ENCODE results near the gene NR3C2.

The NR3C2 gene

DNA sequence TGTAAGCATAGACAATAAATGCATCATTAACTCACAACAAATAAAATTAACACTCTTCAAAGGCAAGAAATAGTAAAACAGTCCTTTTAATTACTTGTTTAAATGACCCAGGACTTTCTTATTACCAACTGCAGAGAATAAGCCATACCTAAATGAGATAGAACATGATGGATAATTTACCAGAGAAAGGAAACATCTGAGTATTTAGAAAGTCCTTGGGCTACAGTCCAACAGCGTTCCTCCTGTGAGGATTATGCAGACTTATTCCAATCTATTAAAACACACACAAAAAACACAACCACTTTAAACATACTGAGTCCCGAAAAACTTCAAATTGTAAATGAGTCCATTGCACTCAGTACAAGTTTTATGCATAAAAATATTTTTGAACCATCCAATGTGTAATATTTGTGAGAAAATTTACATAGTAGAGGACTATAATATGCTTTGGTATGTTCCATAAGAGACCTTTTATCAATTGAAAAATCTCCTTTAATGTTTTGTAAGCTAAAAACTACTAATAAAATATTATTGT is 129.2 kb downstream of the NR3C2 start:
- no peak for TF ChIP-seq ZNF8 (CRISPR knock-in tag; IDR thresholded peaks at IDR 0.05)
- TF ChIP-seq ZNF565 (CRISPR knock-in tag; conservative IDR thresholded peaks at IDR 0.05; ENCODE audit: low read depth), result no peak
- TF ChIP-seq ZC3H10 (CRISPR knock-in tag; IDR thresholded peaks at IDR 0.05), result no peak
- TF ChIP-seq ZNF70 (CRISPR knock-in tag; IDR thresholded peaks at IDR 0.05), result no peak
- TF ChIP-seq, protein P1, sequence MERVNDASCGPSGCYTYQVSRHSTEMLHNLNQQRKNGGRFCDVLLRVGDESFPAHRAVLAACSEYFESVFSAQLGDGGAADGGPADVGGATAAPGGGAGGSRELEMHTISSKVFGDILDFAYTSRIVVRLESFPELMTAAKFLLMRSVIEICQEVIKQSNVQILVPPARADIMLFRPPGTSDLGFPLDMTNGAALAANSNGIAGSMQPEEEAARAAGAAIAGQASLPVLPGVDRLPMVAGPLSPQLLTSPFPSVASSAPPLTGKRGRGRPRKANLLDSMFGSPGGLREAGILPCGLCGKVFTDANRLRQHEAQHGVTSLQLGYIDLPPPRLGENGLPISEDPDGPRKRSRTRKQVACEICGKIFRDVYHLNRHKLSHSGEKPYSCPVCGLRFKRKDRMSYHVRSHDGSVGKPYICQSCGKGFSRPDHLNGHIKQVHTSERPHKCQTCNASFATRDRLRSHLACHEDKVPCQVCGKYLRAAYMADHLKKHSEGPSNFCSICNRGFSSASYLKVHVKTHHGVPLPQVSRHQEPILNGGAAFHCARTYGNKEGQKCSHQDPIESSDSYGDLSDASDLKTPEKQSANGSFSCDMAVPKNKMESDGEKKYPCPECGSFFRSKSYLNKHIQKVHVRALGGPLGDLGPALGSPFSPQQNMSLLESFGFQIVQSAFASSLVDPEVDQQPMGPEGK (CRISPR knock-in tag; IDR thresholded peaks at IDR 0.05; ENCODE audit: borderline replicate concordance), result no peak
- TF ChIP-seq SNAI2 (CRISPR knock-in tag; IDR thresholded peaks at IDR 0.05), result no peak
- ATAC-seq, result no peak

DNA sequence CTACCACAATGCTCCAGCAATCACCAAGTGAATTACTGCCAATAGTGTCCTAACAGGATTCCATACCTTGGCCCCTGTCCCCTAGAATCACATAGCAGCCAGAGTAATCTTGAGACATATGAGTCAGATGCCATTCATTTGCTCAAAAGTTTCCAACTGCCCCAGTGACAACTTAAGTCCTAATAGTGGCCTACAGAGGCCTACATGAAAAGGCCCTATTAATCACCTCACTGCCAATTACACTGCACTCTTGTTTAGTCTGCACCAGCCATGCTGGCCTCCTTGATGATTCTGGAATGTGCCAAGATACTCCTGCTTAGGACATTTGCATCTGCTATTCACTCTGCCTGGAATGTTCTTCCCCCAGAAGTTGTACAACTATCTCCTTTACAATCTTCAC is 130.7 kb downstream of the NR3C2 start:
- no peak for ATAC-seq
- TF ChIP-seq CSDC2 (CRISPR knock-in tag; IDR thresholded peaks at IDR 0.05), result no peak
- TF ChIP-seq, protein P2, sequence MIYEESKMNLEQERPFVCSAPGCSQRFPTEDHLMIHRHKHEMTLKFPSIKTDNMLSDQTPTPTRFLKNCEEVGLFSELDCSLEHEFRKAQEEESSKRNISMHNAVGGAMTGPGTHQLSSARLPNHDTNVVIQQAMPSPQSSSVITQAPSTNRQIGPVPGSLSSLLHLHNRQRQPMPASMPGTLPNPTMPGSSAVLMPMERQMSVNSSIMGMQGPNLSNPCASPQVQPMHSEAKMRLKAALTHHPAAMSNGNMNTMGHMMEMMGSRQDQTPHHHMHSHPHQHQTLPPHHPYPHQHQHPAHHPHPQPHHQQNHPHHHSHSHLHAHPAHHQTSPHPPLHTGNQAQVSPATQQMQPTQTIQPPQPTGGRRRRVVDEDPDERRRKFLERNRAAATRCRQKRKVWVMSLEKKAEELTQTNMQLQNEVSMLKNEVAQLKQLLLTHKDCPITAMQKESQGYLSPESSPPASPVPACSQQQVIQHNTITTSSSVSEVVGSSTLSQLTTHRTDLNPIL (CRISPR knock-in tag; IDR thresholded peaks at IDR 0.05; ENCODE audit: low read depth), result no peak

DNA sequence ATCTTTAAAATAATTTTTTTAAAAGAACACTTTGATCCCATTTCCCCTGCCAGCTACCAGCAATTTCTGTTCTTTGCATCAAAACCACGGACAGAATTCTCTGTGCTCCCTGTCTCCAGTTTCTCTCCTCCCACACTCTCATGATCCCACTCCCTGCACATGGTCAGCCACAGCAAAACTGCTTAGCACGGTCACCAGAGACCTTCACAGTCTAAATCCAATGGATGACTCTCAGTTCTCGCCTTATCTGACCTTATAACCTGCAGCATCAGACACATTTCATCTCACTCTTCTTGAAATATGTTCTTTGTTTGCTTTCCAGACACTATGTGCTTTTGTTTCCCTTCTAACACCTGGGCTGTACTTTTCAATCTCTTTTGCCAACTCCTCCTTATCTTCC is 131.5 kb downstream of the NR3C2 start:
- no peak for ATAC-seq
- TF ChIP-seq ZNF70 (CRISPR knock-in tag; IDR thresholded peaks at IDR 0.05), result no peak
- TF ChIP-seq TOX (CRISPR knock-in tag; IDR thresholded peaks at IDR 0.05; ENCODE audit: borderline replicate concordance), result no peak
- no peak for TF ChIP-seq GLIS3 (CRISPR knock-in tag; IDR thresholded peaks at IDR 0.05)
- TF ChIP-seq ISL1 (CRISPR knock-in tag; IDR thresholded peaks at IDR 0.05), result no peak
- TF ChIP-seq ZFP30 (CRISPR knock-in tag; IDR thresholded peaks at IDR 0.05), result no peak

DNA sequence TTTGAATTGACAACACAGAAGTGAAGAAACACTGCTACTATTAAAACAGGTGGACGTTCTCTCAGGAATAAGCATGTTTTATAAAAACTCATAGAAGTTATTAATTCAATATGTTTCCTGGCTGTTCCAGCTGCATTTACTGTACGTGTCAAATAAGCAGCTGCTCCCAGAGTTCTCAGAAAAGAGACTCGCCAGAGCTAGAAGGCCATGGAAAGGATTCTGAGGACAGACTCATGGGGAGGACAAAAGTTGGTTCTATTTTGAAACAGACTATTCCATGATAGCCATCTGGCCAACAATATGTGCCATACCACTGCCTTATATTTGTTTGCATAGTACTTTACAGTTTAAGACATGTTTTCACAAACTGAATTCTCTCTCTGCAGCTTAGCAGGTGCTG is 136.5 kb downstream of the NR3C2 start:
- ATAC-seq, result no peak
- TF ChIP-seq ZNF565 (CRISPR knock-in tag; conservative IDR thresholded peaks at IDR 0.05; ENCODE audit: low read depth) (no peak), CSDC2 (CRISPR knock-in tag; IDR thresholded peaks at IDR 0.05) (no peak), ZFP3 (CRISPR knock-in tag; IDR thresholded peaks at IDR 0.05) (no peak), SNAI2 (CRISPR knock-in tag; IDR thresholded peaks at IDR 0.05) (no peak), ZFP30 (CRISPR knock-in tag; IDR thresholded peaks at IDR 0.05) (no peak), ZC3H10 (CRISPR knock-in tag; IDR thresholded peaks at IDR 0.05) (no peak), BACH2 (CRISPR knock-in tag; IDR thresholded peaks at IDR 0.05; ENCODE audit: borderline replicate concordance) (no peak), ZNF70 (CRISPR knock-in tag; IDR thresholded peaks at IDR 0.05) (no peak), PPARA (CRISPR knock-in tag; IDR thresholded peaks at IDR 0.05; ENCODE audit: borderline replicate concordance) (no peak), TOX (CRISPR knock-in tag; IDR thresholded peaks at IDR 0.05; ENCODE audit: borderline replicate concordance) (no peak), RARB (CRISPR knock-in tag; IDR thresholded peaks at IDR 0.05) (no peak), ZNF8 (CRISPR knock-in tag; IDR thresholded peaks at IDR 0.05) (no peak), ESRRG (CRISPR knock-in tag; IDR thresholded peaks at IDR 0.05) (no peak), ISL1 (CRISPR knock-in tag; IDR thresholded peaks at IDR 0.05) (no peak), ARNTL (CRISPR knock-in tag; IDR thresholded peaks at IDR 0.05; ENCODE audit: borderline replicate concordance, low read depth) (no peak), OSR1 (CRISPR knock-in tag; IDR thresholded peaks at IDR 0.05) (no peak)
- TF ChIP-seq, protein P2 (CRISPR knock-in tag; IDR thresholded peaks at IDR 0.05; ENCODE audit: low read depth), result no peak
- TF ChIP-seq, protein P3, sequence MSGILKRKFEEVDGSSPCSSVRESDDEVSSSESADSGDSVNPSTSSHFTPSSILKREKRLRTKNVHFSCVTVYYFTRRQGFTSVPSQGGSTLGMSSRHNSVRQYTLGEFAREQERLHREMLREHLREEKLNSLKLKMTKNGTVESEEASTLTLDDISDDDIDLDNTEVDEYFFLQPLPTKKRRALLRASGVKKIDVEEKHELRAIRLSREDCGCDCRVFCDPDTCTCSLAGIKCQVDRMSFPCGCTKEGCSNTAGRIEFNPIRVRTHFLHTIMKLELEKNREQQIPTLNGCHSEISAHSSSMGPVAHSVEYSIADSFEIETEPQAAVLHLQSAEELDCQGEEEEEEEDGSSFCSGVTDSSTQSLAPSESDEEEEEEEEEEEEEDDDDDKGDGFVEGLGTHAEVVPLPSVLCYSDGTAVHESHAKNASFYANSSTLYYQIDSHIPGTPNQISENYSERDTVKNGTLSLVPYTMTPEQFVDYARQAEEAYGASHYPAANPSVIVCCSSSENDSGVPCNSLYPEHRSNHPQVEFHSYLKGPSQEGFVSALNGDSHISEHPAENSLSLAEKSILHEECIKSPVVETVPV (CRISPR knock-in tag; IDR thresholded peaks at IDR 0.05), result no peak
- TF ChIP-seq, protein P4, sequence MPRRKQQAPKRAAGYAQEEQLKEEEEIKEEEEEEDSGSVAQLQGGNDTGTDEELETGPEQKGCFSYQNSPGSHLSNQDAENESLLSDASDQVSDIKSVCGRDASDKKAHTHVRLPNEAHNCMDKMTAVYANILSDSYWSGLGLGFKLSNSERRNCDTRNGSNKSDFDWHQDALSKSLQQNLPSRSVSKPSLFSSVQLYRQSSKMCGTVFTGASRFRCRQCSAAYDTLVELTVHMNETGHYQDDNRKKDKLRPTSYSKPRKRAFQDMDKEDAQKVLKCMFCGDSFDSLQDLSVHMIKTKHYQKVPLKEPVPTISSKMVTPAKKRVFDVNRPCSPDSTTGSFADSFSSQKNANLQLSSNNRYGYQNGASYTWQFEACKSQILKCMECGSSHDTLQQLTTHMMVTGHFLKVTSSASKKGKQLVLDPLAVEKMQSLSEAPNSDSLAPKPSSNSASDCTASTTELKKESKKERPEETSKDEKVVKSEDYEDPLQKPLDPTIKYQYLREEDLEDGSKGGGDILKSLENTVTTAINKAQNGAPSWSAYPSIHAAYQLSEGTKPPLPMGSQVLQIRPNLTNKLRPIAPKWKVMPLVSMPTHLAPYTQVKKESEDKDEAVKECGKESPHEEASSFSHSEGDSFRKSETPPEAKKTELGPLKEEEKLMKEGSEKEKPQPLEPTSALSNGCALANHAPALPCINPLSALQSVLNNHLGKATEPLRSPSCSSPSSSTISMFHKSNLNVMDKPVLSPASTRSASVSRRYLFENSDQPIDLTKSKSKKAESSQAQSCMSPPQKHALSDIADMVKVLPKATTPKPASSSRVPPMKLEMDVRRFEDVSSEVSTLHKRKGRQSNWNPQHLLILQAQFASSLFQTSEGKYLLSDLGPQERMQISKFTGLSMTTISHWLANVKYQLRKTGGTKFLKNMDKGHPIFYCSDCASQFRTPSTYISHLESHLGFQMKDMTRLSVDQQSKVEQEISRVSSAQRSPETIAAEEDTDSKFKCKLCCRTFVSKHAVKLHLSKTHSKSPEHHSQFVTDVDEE (CRISPR knock-in tag; IDR thresholded peaks at IDR 0.05), result no peak
- TF ChIP-seq, protein P5, sequence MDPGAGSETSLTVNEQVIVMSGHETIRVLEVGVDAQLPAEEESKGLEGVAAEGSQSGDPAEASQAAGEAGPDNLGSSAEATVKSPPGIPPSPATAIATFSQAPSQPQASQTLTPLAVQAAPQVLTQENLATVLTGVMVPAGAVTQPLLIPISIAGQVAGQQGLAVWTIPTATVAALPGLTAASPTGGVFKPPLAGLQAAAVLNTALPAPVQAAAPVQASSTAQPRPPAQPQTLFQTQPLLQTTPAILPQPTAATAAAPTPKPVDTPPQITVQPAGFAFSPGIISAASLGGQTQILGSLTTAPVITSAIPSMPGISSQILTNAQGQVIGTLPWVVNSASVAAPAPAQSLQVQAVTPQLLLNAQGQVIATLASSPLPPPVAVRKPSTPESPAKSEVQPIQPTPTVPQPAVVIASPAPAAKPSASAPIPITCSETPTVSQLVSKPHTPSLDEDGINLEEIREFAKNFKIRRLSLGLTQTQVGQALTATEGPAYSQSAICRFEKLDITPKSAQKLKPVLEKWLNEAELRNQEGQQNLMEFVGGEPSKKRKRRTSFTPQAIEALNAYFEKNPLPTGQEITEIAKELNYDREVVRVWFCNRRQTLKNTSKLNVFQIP (CRISPR knock-in tag; IDR thresholded peaks at IDR 0.05; ENCODE audit: borderline replicate concordance, low read depth), result no peak
